SK-N-SH (cell line): ENCODE data around the gene FAM124A.

Experiments used
- CTCF ChIP-seq: fragments of 200-600 bp; sonication (generic); IDR thresholded peaks from 2 replicates; pipeline ENCODE4 v1.6.1; 2017; ENCODE audit warnings: antibody characterized with exemption, mild to moderate bottlenecking, moderate library complexity
- POLR2AphosphoS5 ChIP-seq: IDR thresholded peaks from 2 replicates; pipeline ENCODE4 v1.6.1; 2012; ENCODE audit warnings: low read depth, low read length
- RCOR1 ChIP-seq: fragments of 150-350 bp; IDR thresholded peaks from 2 replicates; pipeline ENCODE4 v1.6.1; 2017; ENCODE audit warnings: antibody characterized with exemption, low read length
- REST ChIP-seq: IDR thresholded peaks from 2 replicates; pipeline ENCODE4 v1.6.1; 2012; ENCODE audit warnings: mild to moderate bottlenecking, low read depth, low read length, moderate library complexity
- TAF1 ChIP-seq: IDR thresholded peaks from 2 replicates; pipeline ENCODE4 v1.6.1; 2012; ENCODE audit warnings: low read depth, mild to moderate bottlenecking, low read length, moderate library complexity, borderline replicate concordance

GRCh38 chr13:51179432-51179971, 42.7 kb upstream of the FAM124A start:
- no peak for TF ChIP-seq CTCF
- TF ChIP-seq RCOR1: no peak
- no peak for TF ChIP-seq REST
- no peak for TF ChIP-seq TAF1
- no peak for TF ChIP-seq POLR2AphosphoS5
